ENCODE data around the gene HNRNPLL. TPM values are rescaled to one million over a fixed set of nuclear protein-coding genes. Genes with fewer than 3 reads are reported as not detected.
A peak's percentile ranks its signal among the peaks of the same experiment; 100 is the strongest.

The HNRNPLL gene
- total and polyA plus RNA-seq, 8 donors: 4.9 to 20.8 (median 14.3) TPM

DNA sequence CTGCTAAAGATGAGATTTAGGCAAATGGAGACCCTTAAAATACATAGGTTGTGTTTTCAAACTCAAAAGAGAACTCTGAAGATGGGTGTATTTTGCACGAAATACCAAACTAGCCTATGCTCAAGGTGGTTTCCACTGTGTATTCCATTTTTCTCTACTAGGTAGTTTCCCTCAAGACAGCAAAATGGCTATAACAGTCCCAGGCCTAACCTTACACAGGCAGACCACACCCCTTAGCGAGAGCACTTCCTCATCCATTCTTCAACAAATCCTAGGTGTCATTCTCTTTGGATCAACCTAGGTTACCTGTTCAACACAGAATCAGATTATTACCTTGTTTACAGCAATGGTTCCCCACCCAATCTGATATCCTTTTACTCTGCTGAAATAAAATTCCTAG lies 42.6 kb downstream of the HNRNPLL start:
- DNase-seq (no peak), FAIRE-seq (no peak), ATAC-seq (no peak)
- TF ChIP-seq, protein P1, sequence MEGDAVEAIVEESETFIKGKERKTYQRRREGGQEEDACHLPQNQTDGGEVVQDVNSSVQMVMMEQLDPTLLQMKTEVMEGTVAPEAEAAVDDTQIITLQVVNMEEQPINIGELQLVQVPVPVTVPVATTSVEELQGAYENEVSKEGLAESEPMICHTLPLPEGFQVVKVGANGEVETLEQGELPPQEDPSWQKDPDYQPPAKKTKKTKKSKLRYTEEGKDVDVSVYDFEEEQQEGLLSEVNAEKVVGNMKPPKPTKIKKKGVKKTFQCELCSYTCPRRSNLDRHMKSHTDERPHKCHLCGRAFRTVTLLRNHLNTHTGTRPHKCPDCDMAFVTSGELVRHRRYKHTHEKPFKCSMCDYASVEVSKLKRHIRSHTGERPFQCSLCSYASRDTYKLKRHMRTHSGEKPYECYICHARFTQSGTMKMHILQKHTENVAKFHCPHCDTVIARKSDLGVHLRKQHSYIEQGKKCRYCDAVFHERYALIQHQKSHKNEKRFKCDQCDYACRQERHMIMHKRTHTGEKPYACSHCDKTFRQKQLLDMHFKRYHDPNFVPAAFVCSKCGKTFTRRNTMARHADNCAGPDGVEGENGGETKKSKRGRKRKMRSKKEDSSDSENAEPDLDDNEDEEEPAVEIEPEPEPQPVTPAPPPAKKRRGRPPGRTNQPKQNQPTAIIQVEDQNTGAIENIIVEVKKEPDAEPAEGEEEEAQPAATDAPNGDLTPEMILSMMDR (IDR thresholded peaks at IDR 0.05): no peak
- Histone ChIP-seq H3K36me3 (no peaks in the 10 kb centered on the region), H3K27ac (no peak overlapping the region), H3K4me1 (peaks cover 0 to 6% (median 0%) of the 10 kb centered on the region in 3 donors), H3K4me3 (no peak overlapping the region), H3K9me3 (no peaks in the 10 kb centered on the region), H3K27me3 (peaks cover 0 to 3% (median 0%) of the 10 kb centered on the region in 4 donors)
- 96 to 100% methylated on average over 2 of the region's 2 CpGs for WGBS, 2 donors
- intact Hi-C loops (cut with DNase I): no loop called here

DNA sequence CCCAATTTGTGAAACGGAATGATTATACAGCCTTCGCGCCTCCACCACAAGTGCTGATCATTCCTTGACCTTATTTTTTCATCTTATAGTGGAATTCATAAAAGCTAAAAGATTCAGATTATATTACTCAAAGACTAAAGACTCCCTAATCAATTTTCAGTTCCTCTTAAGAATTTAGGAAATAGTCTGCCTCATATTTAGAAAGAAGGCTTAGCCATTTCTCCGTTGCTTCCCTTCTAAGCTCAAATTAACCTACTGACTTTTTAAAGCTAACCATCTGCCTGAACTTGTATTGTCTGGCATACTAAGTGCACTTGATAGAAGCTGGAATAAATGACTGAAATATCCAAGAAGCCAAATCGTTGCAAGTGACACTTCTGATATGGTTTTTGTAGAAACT lies 44.7 kb downstream of the HNRNPLL start:
- peaks cover 0 to under 1% (median 0%) of the 10 kb centered on the region in 4 donors for H3K27me3 ChIP-seq

DNA sequence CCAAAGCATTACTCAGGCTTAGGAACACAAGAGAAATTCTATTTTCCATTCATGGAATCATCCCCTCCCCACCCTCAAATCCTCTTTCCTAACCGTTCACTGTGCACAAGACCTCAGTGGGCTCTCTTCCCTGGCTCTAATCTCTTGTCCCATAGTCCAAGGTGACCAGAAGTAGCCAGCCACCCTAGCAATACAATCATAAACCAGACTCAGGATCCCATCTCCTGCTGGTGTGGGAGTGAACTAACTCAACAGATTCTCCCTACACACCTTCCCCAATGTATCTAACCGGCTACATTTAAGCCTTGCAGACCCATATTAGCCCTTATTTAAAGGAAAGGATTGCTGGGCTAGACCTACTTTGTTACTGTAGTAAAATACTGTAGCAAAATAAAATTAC lies 45.5 kb downstream of the HNRNPLL start:
- Histone ChIP-seq H3K9me3 (no peaks in the 10 kb centered on the region), H3K4me3 (no peak overlapping the region), H3K4me1 (no peaks in the 10 kb centered on the region), H3K27me3 (no peaks in the 10 kb centered on the region), H3K36me3 (no peaks in the 10 kb centered on the region), H3K27ac (no peak overlapping the region)
- DNase-seq (no peak), FAIRE-seq (no peak), ATAC-seq (no peak)
- WGBS, 2 donors: 77 to 85% methylated on average over 2 of the region's 2 CpGs
- intact Hi-C loops (cut with DNase I): no loop called here
- TF ChIP-seq, protein P1 (IDR thresholded peaks at IDR 0.05): no peak

More for the DNA sequence above, 44.7 kb downstream of the HNRNPLL start:
- intact Hi-C loops (cut with DNase I): no loop called here
- H3K27ac ChIP-seq: no peak overlapping the region
- FAIRE-seq (no peak), DNase-seq (no peak), ATAC-seq (no peak)
- TF ChIP-seq, protein P1 (IDR thresholded peaks at IDR 0.05): no peak
- whole genome bisulfite sequencing, 2 donors: 87 to 94% methylated on average over 5 of the region's 5 CpGs
- H3K4me3 ChIP-seq: no peak overlapping the region
- H3K36me3 ChIP-seq: no peaks in the 10 kb centered on the region
- H3K4me1 ChIP-seq: no peaks in the 10 kb centered on the region
- H3K9me3 ChIP-seq: no peaks in the 10 kb centered on the region

DNA sequence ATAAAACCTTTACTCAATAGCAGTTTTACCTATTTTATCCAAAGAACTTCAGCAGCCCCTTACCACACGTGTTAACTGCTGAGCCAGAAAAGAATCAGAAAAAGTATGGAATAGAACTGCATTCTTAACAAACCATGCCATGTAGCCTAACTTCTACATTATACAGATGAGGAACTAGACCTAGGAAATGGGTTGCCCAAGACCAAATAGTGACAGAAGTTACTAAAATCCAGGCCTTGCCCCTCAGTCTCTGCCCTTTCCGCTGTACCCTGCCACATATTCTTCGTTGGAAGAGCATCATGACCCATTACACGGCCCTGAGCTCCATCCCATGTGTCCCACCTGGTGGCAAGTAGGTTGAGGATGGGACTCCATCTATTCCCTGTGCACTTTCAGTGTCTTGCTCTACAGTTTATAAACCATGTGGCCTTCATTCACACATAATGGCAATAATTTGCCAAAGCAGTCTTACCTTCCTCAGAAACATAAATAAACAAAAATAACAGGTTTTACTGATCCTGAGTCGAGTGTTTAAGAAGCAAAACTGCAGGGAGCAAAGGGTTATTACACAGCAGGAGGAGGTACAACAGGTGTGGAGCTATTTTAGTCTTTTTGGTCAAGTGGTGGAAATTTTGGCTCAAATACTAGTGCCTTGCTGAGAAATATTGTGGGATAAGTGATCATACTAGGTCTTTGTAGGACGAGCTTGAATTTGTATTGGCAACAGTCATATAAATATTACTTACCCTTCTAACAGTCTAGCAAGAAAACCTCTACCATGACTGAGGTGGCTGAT lies 46.5 kb downstream of the HNRNPLL start:
- no peak for FAIRE-seq
- Histone ChIP-seq H3K4me3 (no peak overlapping the region), H3K27ac (no peak overlapping the region), H3K27me3 (no peaks in the 10 kb centered on the region), H3K4me1 (no peaks in the 10 kb centered on the region), H3K9me3 (no peaks in the 10 kb centered on the region), H3K36me3 (no peaks in the 10 kb centered on the region)
- DNase-seq: no peak
- intact Hi-C loops (cut with DNase I): no loop called here
- TF ChIP-seq, protein P1 (IDR thresholded peaks at IDR 0.05): no peak
- no peak for ATAC-seq
- WGBS, 2 donors: 90 to 92% methylated on average over 6 of the region's 6 CpGs

DNA sequence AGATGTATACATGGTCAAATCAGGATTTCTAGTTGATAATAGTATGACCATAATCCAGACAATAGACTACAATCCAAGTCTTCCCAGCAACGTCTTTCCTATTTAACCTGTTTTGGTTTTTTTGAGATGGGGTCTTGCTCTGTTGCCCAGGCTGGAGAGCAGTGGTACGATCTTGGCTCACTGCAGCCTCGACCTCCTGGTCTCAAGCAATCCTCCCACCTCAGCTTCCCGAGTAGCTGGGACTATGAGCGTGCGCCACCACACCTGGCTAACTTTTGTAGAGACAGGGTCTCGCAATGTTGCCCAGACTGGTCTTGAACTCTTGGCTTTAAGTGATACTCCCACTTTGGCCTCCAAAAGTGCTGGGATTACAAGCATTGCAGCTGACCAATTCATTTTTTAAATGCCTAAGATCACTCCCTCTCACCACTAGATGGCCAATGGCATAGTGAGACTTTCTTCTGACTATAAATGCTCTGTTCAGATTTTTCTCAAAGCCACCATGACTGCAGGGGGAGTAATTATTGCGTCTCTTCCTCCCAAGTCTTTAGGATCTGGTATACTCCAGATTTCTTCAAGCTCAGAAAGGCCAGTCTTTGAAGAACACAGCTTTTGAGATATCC lies 47.6 kb downstream of the HNRNPLL start:
- ATAC-seq (peak in 3 of 4 donors; percentile 16 to 52 (median 43)), FAIRE-seq (no peak)
- TF ChIP-seq, protein P1 (IDR thresholded peaks at IDR 0.05): peak in 1 of 4 donors; percentile 23

More for the DNA sequence above, 47.6 kb downstream of the HNRNPLL start:
- H3K27me3 ChIP-seq: no peaks in the 10 kb centered on the region
- no peaks in the 10 kb centered on the region for H3K9me3 ChIP-seq
- H3K27ac ChIP-seq: no peak overlapping the region
- intact Hi-C loops (cut with DNase I): no loop called here
- H3K36me3 ChIP-seq: no peaks in the 10 kb centered on the region
- 95 to 96% methylated on average over 8 of the region's 8 CpGs for WGBS, 2 donors
- no peak overlapping the region for H3K4me3 ChIP-seq
- no peak for DNase-seq
- H3K4me1 ChIP-seq: no peaks in the 10 kb centered on the region
